CD4-positive, alpha-beta T cell (primary cell): ENCODE results near the gene ZDHHC5. TPM values are rescaled to one million over a fixed set of nuclear protein-coding genes. Genes with fewer than 3 reads are reported as not detected.

ENCODE experiments used
- ATAC-seq: fragments of 200-7000 bp; cut with Tn5 transposase; one replicate; pipeline ENCODE4 v1.10.0; 2022; ENCODE audit warnings: mild to moderate bottlenecking; ENCODE audit not compliant: poor library complexity
- CTCF ChIA-PET: fragments of 350-600 bp; sonication (Branson Sonifier 250); formaldehyde crosslinking; loops from one replicate; lab custom pipeline; 2021; ENCODE audit warnings: antibody characterized with exemption, inconsistent platforms; lab: Charles Lee
- POLR2A ChIA-PET: fragments of 350-600 bp; sonication (Branson Sonifier 250); formaldehyde crosslinking; loops from one replicate; lab custom pipeline; 2021; ENCODE audit warnings: antibody characterized with exemption, inconsistent platforms; lab: Charles Lee
- DNase-seq, 14 experiments: peaks; one replicate each; pipeline ENCODE4 v3.0.0-alpha.2; 2013 to 2020; ENCODE audit warnings: mixed read lengths in 2 of 14
- H3K27ac ChIP-seq, 2 donors: one replicate each; pipeline versions ENCODE4 v1.5.1 to v1.7.0; 2013; ENCODE audit warnings: low read length in 2 of 2, low read depth in 1 of 2, mild to moderate bottlenecking in 1 of 2
- H3K27me3 ChIP-seq, 2 experiments: 1 replicate in 1 of 2; 2 replicates in 1 of 2; pipeline versions ENCODE4 v1.6.1 to v1.7.0; 2013; ENCODE audit warnings: low read length in 2 of 2, control low read depth in 1 of 2, mild to moderate bottlenecking in 1 of 2, moderate library complexity in 1 of 2; ENCODE audit not compliant: insufficient read depth in 2 of 2, control insufficient read depth in 1 of 2
- H3K36me3 ChIP-seq: one replicate; pipeline ENCODE4 v1.6.1; 2013; ENCODE audit warnings: low read length, control low read depth; ENCODE audit not compliant: insufficient read depth
- H3K4me1 ChIP-seq: one replicate; pipeline ENCODE4 v1.6.1; 2013; ENCODE audit warnings: low read length, control low read depth; ENCODE audit not compliant: insufficient read depth
- H3K4me3 ChIP-seq: one replicate; pipeline ENCODE4 v1.5.1; 2013; ENCODE audit warnings: mild to moderate bottlenecking, low read length, moderate library complexity
- H3K9me3 ChIP-seq, 2 experiments: 1 replicate in 1 of 2; 2 replicates in 1 of 2; pipeline versions ENCODE4 v1.6.1 to v1.7.0; 2013; ENCODE audit warnings: low read length in 2 of 2, mild to moderate bottlenecking in 2 of 2, control low read depth in 1 of 2, moderate library complexity in 1 of 2; ENCODE audit not compliant: control insufficient read depth in 1 of 2, insufficient read depth in 1 of 2
- H3K27ac Mint-ChIP-seq: one replicate; pipeline ENCODE4 v1.8.0; 2020; ENCODE audit warnings: mixed read lengths
- H3K27me3 Mint-ChIP-seq: one replicate; pipeline ENCODE4 v1.8.0; 2021; ENCODE audit warnings: mixed read lengths
- H3K36me3 Mint-ChIP-seq: one replicate; pipeline ENCODE4 v1.8.0; 2021; ENCODE audit warnings: low read depth, mixed read lengths
- H3K4me1 Mint-ChIP-seq: one replicate; pipeline ENCODE4 v1.8.0; 2021; ENCODE audit warnings: low read depth, mixed read lengths
- H3K4me3 Mint-ChIP-seq: one replicate; pipeline ENCODE4 v1.8.0; 2020; ENCODE audit warnings: mild to moderate bottlenecking, mixed read lengths
- H3K9me3 Mint-ChIP-seq: one replicate; pipeline ENCODE4 v1.8.0; 2020; ENCODE audit warnings: mixed read lengths
- intact Hi-C, 2 experiments: fragments of 100-400 bp; cut with DNase I in 1 of 2; cut with micrococcal nuclease in 1 of 2; formaldehyde crosslinking; loops; one replicate each; pipeline versions ENCODE4 v1.15.1 to v1.9.0; 2023 to 2025; cut with DNase I, micrococcal nuclease
- total RNA-seq, 174 experiments: library from RNA in 2 of 174; stranded (reverse) in 2 of 174; gene quantifications; one replicate each; pipeline ENCODE4 v1.2.3 and lab custom pipeline; 2021 to 2026
- TF ChIP-seq, protein P1 (sequence below): fragments of 200-600 bp; IDR thresholded peaks from one replicate; pipeline ENCODE4 v1.8.0; 2022; ENCODE audit warnings: antibody characterized with exemption, mild to moderate bottlenecking

ZDHHC5 gene
- total RNA-seq, 2 experiments from 2014 or later: 59.7 to 61.1 TPM

DNA sequence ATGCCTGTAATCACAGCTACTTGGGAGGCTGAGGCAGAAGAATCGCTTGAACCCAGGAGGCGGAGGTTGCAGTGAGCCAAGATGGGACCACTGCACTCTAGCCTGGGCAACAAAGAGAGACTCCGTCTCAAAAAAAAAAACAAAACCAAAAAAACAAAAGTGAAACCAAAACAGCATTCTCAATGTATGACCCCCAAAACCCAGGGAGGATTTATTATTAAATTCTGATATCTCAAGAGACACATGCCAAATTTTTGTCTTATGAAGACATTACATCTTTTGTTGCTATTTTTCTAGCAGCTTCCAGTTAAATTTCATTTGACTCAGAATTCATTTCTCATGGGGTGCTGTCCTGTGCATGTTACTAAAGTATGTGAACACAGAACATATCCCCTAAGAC is 15.3 kb upstream of the ZDHHC5 start:
- ChIA-PET CTCF (interaction anchor here (1.2 to 1.3 kb wide), 3 partner anchors 8 to 148 kb away, joined by 3 to 5 read pairs (median 3); no protein-coding TSS in a partner anchor), POLR2A (no interaction called here)
- intact Hi-C loops: no loop called here
- peaks cover 47% of the 10 kb centered on the region for H3K4me1 Mint-ChIP-seq
- H3K36me3 Mint-ChIP-seq: peaks cover 3% of the 10 kb centered on the region
- H3K4me3 ChIP-seq: peak overlapping the region; percentile 28
- H3K27ac ChIP-seq: no peak overlapping the region
- peaks cover 0 to 6% of the 10 kb centered on the region in 2 experiments for H3K9me3 ChIP-seq
- no peaks in the 10 kb centered on the region for H3K36me3 ChIP-seq
- peak overlapping the region; percentile 66 for H3K27ac Mint-ChIP-seq
- TF ChIP-seq, protein P1, sequence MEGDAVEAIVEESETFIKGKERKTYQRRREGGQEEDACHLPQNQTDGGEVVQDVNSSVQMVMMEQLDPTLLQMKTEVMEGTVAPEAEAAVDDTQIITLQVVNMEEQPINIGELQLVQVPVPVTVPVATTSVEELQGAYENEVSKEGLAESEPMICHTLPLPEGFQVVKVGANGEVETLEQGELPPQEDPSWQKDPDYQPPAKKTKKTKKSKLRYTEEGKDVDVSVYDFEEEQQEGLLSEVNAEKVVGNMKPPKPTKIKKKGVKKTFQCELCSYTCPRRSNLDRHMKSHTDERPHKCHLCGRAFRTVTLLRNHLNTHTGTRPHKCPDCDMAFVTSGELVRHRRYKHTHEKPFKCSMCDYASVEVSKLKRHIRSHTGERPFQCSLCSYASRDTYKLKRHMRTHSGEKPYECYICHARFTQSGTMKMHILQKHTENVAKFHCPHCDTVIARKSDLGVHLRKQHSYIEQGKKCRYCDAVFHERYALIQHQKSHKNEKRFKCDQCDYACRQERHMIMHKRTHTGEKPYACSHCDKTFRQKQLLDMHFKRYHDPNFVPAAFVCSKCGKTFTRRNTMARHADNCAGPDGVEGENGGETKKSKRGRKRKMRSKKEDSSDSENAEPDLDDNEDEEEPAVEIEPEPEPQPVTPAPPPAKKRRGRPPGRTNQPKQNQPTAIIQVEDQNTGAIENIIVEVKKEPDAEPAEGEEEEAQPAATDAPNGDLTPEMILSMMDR: no peak
- peak overlapping the region; percentile 62 for H3K4me3 Mint-ChIP-seq
- peaks cover 37% of the 10 kb centered on the region for H3K4me1 ChIP-seq
- H3K27me3 ChIP-seq: peaks cover 17 to 18% of the 10 kb centered on the region in 2 experiments
- H3K9me3 Mint-ChIP-seq: no peaks in the 10 kb centered on the region
- ATAC-seq (no peak), DNase-seq (no peak)
- peaks cover 29% of the 10 kb centered on the region for H3K27me3 Mint-ChIP-seq

DNA sequence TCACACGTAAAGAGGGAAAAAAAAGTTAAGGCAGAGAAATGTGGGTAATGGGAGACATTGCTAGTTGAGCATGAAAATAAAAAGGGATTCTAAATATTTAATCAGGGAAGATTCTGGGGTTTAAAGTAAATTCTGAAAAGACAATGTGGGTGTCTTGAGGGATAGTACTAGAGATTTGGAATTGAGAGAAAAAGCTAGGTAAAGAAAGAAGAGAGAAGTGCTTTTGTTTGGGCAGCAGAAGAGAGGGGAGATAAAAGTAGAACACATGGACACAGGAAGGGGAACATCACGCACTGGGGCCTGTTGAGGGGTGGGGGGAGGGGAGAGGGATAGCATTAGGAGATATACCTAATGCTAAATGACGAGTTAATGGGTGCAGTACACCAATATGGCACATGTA is 14.8 kb upstream of the ZDHHC5 start:
- Mint-ChIP-seq H3K4me1 (peaks cover 47% of the 10 kb centered on the region), H3K9me3 (no peaks in the 10 kb centered on the region), H3K36me3 (peaks cover 8% of the 10 kb centered on the region), H3K4me3 (peak overlapping the region; percentile 3), H3K27me3 (peaks cover 24% of the 10 kb centered on the region), H3K27ac (peak overlapping the region; percentile 66)
- TF ChIP-seq, protein P1: no peak
- no peak for ATAC-seq
- no peak for DNase-seq
- H3K9me3 ChIP-seq: peaks cover 0 to 6% of the 10 kb centered on the region in 2 experiments
- no peaks in the 10 kb centered on the region for H3K36me3 ChIP-seq
- H3K27ac ChIP-seq: no peak overlapping the region
- ChIA-PET CTCF (interaction anchor here (1.2 kb wide), 2 partner anchors 8 to 85 kb away, joined by 3 to 5 read pairs; no protein-coding TSS in a partner anchor), POLR2A (interaction anchor here (1.0 to 1.2 kb wide), 2 partner anchors 86 to 88 kb away, joined by 3 read pairs; partner anchors contain the start of genes SELENOH and UBE2L6)
- H3K4me1 ChIP-seq: peaks cover 35% of the 10 kb centered on the region
- H3K27me3 ChIP-seq: peaks cover 12 to 13% of the 10 kb centered on the region in 2 experiments
- intact Hi-C loops: no loop called here
- H3K4me3 ChIP-seq: no peak overlapping the region

DNA sequence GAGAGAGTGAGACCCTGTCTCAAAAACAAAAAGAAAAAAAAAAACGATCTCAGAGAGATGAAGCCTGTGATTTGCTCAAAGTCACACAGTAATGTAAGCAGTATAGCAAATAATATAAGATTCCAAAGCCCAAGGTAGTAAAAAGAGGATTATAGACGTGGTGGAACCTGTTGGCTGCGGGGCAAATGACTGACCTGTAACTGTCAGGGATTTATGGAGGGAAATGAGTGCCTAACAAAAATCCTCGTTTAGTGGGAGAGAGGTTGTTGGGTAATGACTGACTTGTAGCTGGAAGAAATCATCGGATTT is 11.1 kb upstream of the ZDHHC5 start:
- peak overlapping the region; percentile 96 for H3K4me3 Mint-ChIP-seq
- TF ChIP-seq, protein P1: no peak
- POLR2A ChIA-PET: interaction anchor here (0.7 to 2.3 kb wide), 6 partner anchors 12 to 332 kb away, joined by 3 to 9 read pairs (median 4); partner anchors contain the start of genes MED19, SELENOH, TMX2 and TNKS1BP1

More for the DNA sequence above, 11.1 kb upstream of the ZDHHC5 start:
- Histone ChIP-seq H3K27me3 (no peaks in the 10 kb centered on the region), H3K4me1 (peaks cover 25% of the 10 kb centered on the region), H3K4me3 (peak overlapping the region; percentile 93), H3K27ac (peak overlapping the region; percentile 92 to 93), H3K9me3 (no peaks in the 10 kb centered on the region), H3K36me3 (peaks cover 27% of the 10 kb centered on the region)
- CTCF ChIA-PET: interaction anchor here (1.1 to 1.5 kb wide), 5 partner anchors 8 to 321 kb away, joined by 3 to 5 read pairs (median 3); partner anchors contain the start of genes SSRP1 and UBE2L6
- intact Hi-C loops: loop anchor here in 1 of 2 experiments (1.0 to 5.0 kb wide), 2 partner anchors 10 to 330 kb away; no protein-coding TSS in a partner anchor
- ATAC-seq (no peak), DNase-seq (no peak)
- H3K9me3 Mint-ChIP-seq: no peaks in the 10 kb centered on the region
- peaks cover 36% of the 10 kb centered on the region for H3K36me3 Mint-ChIP-seq
- peak overlapping the region; percentile 90 for H3K27ac Mint-ChIP-seq
- H3K27me3 Mint-ChIP-seq: no peaks in the 10 kb centered on the region
- H3K4me1 Mint-ChIP-seq: peaks cover 21% of the 10 kb centered on the region
